HepG2 (cell line): ENCODE measurements around the gene NHERF2. TPM values are rescaled to one million over a fixed set of nuclear protein-coding genes. Genes with fewer than 3 reads are reported as not detected.

Source experiments
- CBX1 ChIP-seq: IDR thresholded peaks from one replicate; pipeline ENCODE4 v1.6.1; 2016; ENCODE audit warnings: antibody characterized with exemption, low read depth
- ERF ChIP-seq: IDR thresholded peaks from 2 replicates; pipeline ENCODE4 v1.6.1; 2018; ENCODE audit warnings: missing biosample characterization, missing genetic modification reagents
- FOSL2 ChIP-seq: sonication (generic); formaldehyde crosslinking; IDR thresholded peaks from 2 replicates; pipeline ENCODE4 v1.4.0; 2020; ENCODE audit warnings: missing genetic modification reagents
- FOXA1 ChIP-seq, 2 experiments: fragments of 450-650 bp in 1 of 2; sonication (generic) in 1 of 2; formaldehyde crosslinking in 1 of 2; IDR thresholded peaks; 2 replicates each; pipeline versions ENCODE4 v1.4.0 to v1.6.1; 2016 to 2020; ENCODE audit warnings: missing genetic modification reagents in 1 of 2
- HDAC1 ChIP-seq: sonication (generic); formaldehyde crosslinking; IDR thresholded peaks from 2 replicates; pipeline ENCODE4 v1.5.1; 2020; ENCODE audit warnings: mild to moderate bottlenecking, missing genetic modification reagents
- HIVEP1 ChIP-seq: sonication (generic); formaldehyde crosslinking; IDR thresholded peaks from 2 replicates; pipeline ENCODE4 v1.4.0; 2020; ENCODE audit warnings: mild to moderate bottlenecking, missing genetic modification reagents
- HMGA1 ChIP-seq: sonication (generic); formaldehyde crosslinking; conservative IDR thresholded peaks from 2 replicates; pipeline ENCODE4 v1.4.0; 2020; ENCODE audit warnings: missing genetic modification reagents
- HNF4G ChIP-seq, 2 experiments: sonication (generic) in 1 of 2; formaldehyde crosslinking in 1 of 2; IDR thresholded peaks; 2 replicates each; pipeline versions ENCODE4 v1.4.0 to v1.6.1; 2011 to 2020; ENCODE audit warnings: borderline replicate concordance in 2 of 2, low read depth in 2 of 2, mild to moderate bottlenecking in 2 of 2, low read length in 1 of 2, missing genetic modification reagents in 1 of 2, moderate library complexity in 1 of 2
- IRX3 ChIP-seq: sonication (generic); formaldehyde crosslinking; IDR thresholded peaks from 2 replicates; pipeline ENCODE4 v1.8.1; 2023; ENCODE audit warnings: mild to moderate bottlenecking, low read depth, missing genetic modification reagents, borderline replicate concordance
- JUN ChIP-seq: sonication (generic); formaldehyde crosslinking; IDR thresholded peaks from 2 replicates; pipeline ENCODE4 v1.4.0; 2020; ENCODE audit warnings: mild to moderate bottlenecking, missing genetic modification reagents
- MYC ChIP-seq: sonication (generic); formaldehyde crosslinking; IDR thresholded peaks from 2 replicates; pipeline ENCODE4 v1.9.0; 2021; ENCODE audit warnings: missing genetic modification reagents, borderline replicate concordance
- NFIC ChIP-seq: IDR thresholded peaks from 2 replicates; pipeline ENCODE4 v1.6.1; 2012; ENCODE audit warnings: mild to moderate bottlenecking, low read length, inconsistent platforms
- NR2F6 ChIP-seq, 2 experiments: IDR thresholded peaks; 2 replicates each; pipeline ENCODE4 v1.6.1; 2016; ENCODE audit warnings: antibody characterized with exemption in 1 of 2, mild to moderate bottlenecking in 1 of 2
- SAFB2 ChIP-seq: sonication (generic); formaldehyde crosslinking; IDR thresholded peaks from 2 replicates; pipeline ENCODE4 v1.5.1; 2020; ENCODE audit warnings: missing genetic modification reagents, low read depth, mild to moderate bottlenecking, borderline replicate concordance
- SPEN ChIP-seq: sonication (generic); formaldehyde crosslinking; IDR thresholded peaks from 2 replicates; pipeline ENCODE4 v1.5.1; 2020; ENCODE audit warnings: low read depth, mild to moderate bottlenecking, missing genetic modification reagents
- ZBTB38 ChIP-seq: sonication (generic); formaldehyde crosslinking; IDR thresholded peaks from 2 replicates; pipeline ENCODE4 v1.5.1; 2020; ENCODE audit warnings: mild to moderate bottlenecking, missing genetic modification reagents
- ZFP90 ChIP-seq: sonication (generic); formaldehyde crosslinking; IDR thresholded peaks from 2 replicates; pipeline ENCODE4 v1.8.0; 2022; ENCODE audit warnings: missing genetic modification reagents, mild to moderate bottlenecking, inconsistent platforms, borderline replicate concordance
- ZNF136 ChIP-seq: sonication (generic); formaldehyde crosslinking; IDR thresholded peaks from 2 replicates; pipeline ENCODE4 v1.8.1; 2022; ENCODE audit warnings: low read depth, mild to moderate bottlenecking, moderate library complexity, missing genetic modification reagents
- ZNF547 ChIP-seq: sonication (generic); formaldehyde crosslinking; IDR thresholded peaks from 2 replicates; pipeline ENCODE4 v1.5.1; 2020; ENCODE audit warnings: mild to moderate bottlenecking, missing genetic modification reagents
- ZNF563 ChIP-seq: sonication (generic); formaldehyde crosslinking; IDR thresholded peaks from 2 replicates; pipeline ENCODE4 v1.8.0; 2022; ENCODE audit warnings: mild to moderate bottlenecking, moderate library complexity, missing genetic modification reagents
- ZNF720 ChIP-seq: sonication (generic); formaldehyde crosslinking; IDR thresholded peaks from 2 replicates; pipeline ENCODE4 v1.4.0; 2020; ENCODE audit warnings: missing genetic modification reagents
- ZNF776 ChIP-seq: sonication (generic); formaldehyde crosslinking; IDR thresholded peaks from 2 replicates; pipeline ENCODE4 v1.4.0; 2020; ENCODE audit warnings: mild to moderate bottlenecking, missing genetic modification reagents
- ZNF850 ChIP-seq: sonication (generic); formaldehyde crosslinking; conservative IDR thresholded peaks from 2 replicates; pipeline ENCODE4 v1.9.0; 2021; ENCODE audit warnings: mild to moderate bottlenecking, missing genetic modification reagents
- polyA plus RNA-seq, 8 experiments: library from polyadenylated mRNA; depleted of rRNA in 3 of 8; stranded (reverse) in 7 of 8; unstranded in 1 of 8; fragments of >200 nt; fragmentation: Illumina TruSeq in 4 of 8; extraction: Trizol in 4 of 8; gene quantifications; 2 replicates each; pipeline versions ENCODE4 v1.2.1 to v1.2.3, GENCODE V29; 2011 to 2016; ENCODE audit warnings: low read depth in 4 of 8, missing spikeins in 1 of 8, mixed read lengths in 1 of 8; ENCODE audit not compliant: insufficient read depth in 1 of 8
- total RNA-seq, 5 experiments: library from RNA; depleted of rRNA; stranded (reverse); fragments of >200 nt; fragmentation: Illumina TruSeq; extraction: Trizol; gene quantifications; 2 replicates each; pipeline ENCODE4 v1.2.3, GENCODE V29; 2016; ENCODE audit warnings: low read depth in 1 of 5
- TF ChIP-seq, protein P1 (sequence below): sonication (generic); formaldehyde crosslinking; IDR thresholded peaks from 2 replicates; pipeline ENCODE4 v1.4.0; 2020; ENCODE audit warnings: missing genetic modification reagents, mild to moderate bottlenecking, borderline replicate concordance
- TF ChIP-seq, protein P2 (sequence below): sonication (generic); formaldehyde crosslinking; IDR thresholded peaks from 2 replicates; pipeline ENCODE4 v1.5.1; 2020; ENCODE audit warnings: missing genetic modification reagents, mild to moderate bottlenecking, borderline replicate concordance
- TF ChIP-seq, protein P3 (sequence below): sonication (generic); formaldehyde crosslinking; IDR thresholded peaks from 2 replicates; pipeline ENCODE4 v1.5.1; 2020; ENCODE audit warnings: missing genetic modification reagents, mild to moderate bottlenecking, borderline replicate concordance

NHERF2 gene
- total and polyA plus RNA-seq, 2 of the 13 experiments (the other 11 are each of a cell fraction or from before 2014, with no cell fraction given): 23.7 to 39.3 TPM

DNA sequence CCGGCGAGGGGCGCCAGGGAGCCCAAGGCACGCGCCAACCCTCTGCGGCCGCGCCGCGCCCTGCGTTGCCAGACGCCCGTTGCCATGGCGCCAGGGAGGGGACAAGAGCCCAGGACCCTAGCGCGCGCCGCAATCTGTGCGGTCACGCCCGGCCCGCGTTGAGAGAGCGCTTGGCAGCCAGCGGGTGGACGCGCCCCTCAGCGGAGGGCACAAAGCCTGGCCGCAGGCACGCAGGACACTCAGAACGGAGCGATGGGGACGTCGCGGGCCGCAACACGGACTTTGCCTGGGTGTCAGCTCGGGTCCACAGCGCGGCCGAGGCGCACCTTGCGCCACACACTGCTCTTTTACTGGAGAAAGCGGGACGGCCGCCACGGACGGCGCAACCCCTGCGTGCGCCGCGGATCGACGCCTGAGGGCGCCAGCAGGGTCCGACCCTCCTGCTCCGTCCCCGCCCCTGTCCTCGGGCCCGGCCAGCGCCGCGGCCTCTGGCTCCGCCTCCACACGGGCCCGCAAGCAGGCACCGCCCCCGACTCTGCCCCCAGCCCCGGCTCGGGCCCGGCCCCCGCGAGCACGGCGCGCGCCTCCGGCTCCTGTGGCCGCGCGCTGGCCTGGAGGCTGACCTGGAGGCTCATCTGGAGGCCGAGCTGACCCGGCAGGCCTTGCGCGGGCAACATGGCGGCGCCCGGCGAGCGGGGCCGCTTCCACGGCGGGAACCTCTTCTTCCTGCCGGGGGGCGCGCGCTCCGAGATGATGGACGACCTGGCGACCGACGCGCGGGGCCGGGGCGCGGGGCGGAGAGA, 43.0 kb upstream of the NHERF2 start, which contains the start of gene GFER (continued):
- TF ChIP-seq ZNF563 (CRISPR knock-in tag) (peak; percentile 54), ERF (CRISPR knock-in tag) (peak; percentile 77; the same call in 1 of the 2 replicates), CBX1 (no peak), MYC (CRISPR knock-in tag) (peak; percentile 59), HIVEP1 (CRISPR knock-in tag) (0 out of 2 replicates have a peak, but pooled peaks have one; percentile 24), HNF4G (IDR thresholded peaks at IDR 0.05; ENCODE audit: borderline replicate concordance, low read depth, low read length) (peak; percentile 11; the same call in 1 of the 2 replicates), HNF4G (CRISPR knock-in tag; IDR thresholded peaks at IDR 0.05; ENCODE audit: borderline replicate concordance, low read depth) (peak; percentile 38; the same call in 1 of the 2 replicates), FOXA1 (IDR thresholded peaks at IDR 0.05) (no peak), FOXA1 (CRISPR knock-in tag; IDR thresholded peaks at IDR 0.05) (peak; percentile 11; the same call in 1 of the 2 replicates), ZBTB38 (CRISPR knock-in tag) (peak; percentile 40), ZNF136 (CRISPR knock-in tag) (0 out of 2 replicates have a peak, but pooled peaks have one; percentile 56), NFIC (no peak), HMGA1 (no peak), SPEN (peak; percentile 47), ZNF720 (no peak), ZNF850 (no peak), HDAC1 (peak; percentile 87), JUN (CRISPR knock-in tag) (no peak), ZNF547 (CRISPR knock-in tag) (0 out of 2 replicates have a peak, but pooled peaks have one; percentile 57), IRX3 (0 out of 2 replicates have a peak, but pooled peaks have one; percentile 27), NR2F6 (IDR thresholded peaks at IDR 0.05) (peak; percentile 95), NR2F6 (CRISPR knock-in tag; IDR thresholded peaks at IDR 0.05) (peak; percentile 100), FOSL2 (CRISPR knock-in tag) (peak; percentile 15; the same call in 1 of the 2 replicates), SAFB2 (peak; percentile 69; the same call in 1 of the 2 replicates), ZFP90 (no peak; the same call in 1 of the 2 replicates), ZNF776 (CRISPR knock-in tag) (0 out of 2 replicates have a peak, but pooled peaks have one; percentile 51)
- TF ChIP-seq, protein P1, sequence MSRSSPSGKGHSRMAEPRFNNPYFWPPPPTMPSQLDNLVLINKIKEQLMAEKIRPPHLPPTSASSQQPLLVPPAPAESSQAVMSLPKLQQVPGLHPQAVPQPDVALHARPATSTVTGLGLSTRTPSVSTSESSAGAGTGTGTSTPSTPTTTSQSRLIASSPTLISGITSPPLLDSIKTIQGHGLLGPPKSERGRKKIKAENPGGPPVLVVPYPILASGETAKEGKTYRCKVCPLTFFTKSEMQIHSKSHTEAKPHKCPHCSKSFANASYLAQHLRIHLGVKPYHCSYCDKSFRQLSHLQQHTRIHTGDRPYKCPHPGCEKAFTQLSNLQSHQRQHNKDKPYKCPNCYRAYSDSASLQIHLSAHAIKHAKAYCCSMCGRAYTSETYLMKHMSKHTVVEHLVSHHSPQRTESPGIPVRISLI: no peak; the same call in 1 of the 2 replicates
- TF ChIP-seq, protein P2, sequence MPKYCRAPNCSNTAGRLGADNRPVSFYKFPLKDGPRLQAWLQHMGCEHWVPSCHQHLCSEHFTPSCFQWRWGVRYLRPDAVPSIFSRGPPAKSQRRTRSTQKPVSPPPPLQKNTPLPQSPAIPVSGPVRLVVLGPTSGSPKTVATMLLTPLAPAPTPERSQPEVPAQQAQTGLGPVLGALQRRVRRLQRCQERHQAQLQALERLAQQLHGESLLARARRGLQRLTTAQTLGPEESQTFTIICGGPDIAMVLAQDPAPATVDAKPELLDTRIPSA (CRISPR knock-in tag): peak; percentile 66; the same call in 1 of the 2 replicates
- TF ChIP-seq, protein P3, sequence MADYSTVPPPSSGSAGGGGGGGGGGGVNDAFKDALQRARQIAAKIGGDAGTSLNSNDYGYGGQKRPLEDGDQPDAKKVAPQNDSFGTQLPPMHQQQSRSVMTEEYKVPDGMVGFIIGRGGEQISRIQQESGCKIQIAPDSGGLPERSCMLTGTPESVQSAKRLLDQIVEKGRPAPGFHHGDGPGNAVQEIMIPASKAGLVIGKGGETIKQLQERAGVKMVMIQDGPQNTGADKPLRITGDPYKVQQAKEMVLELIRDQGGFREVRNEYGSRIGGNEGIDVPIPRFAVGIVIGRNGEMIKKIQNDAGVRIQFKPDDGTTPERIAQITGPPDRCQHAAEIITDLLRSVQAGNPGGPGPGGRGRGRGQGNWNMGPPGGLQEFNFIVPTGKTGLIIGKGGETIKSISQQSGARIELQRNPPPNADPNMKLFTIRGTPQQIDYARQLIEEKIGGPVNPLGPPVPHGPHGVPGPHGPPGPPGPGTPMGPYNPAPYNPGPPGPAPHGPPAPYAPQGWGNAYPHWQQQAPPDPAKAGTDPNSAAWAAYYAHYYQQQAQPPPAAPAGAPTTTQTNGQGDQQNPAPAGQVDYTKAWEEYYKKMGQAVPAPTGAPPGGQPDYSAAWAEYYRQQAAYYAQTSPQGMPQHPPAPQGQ (CRISPR knock-in tag): no peak
